ENCODE data around the gene SPAG5.

The SPAG5 gene

GRCh38 chr17:28635506-28635905 is 36.7 kb upstream of the SPAG5 start:
- Histone ChIP-seq H3K9me2 (replicated peaks; ENCODE audit: insufficient read depth, low read length) (no peaks in the 10 kb centered on the region), H4K20me1 (ENCODE audit: insufficient read depth, low read length) (no peaks in the 10 kb centered on the region; the same call in 1 of the 2 replicates), H3K9me3 (replicated peaks; ENCODE audit: insufficient read depth, low read length) (no peaks in the 10 kb centered on the region), H3K9ac (ENCODE audit: low read length) (no peak overlapping the region), H2AFZ (ENCODE audit: low read length) (no peak overlapping the region), H3K4me3 (ENCODE audit: low read length) (no peak overlapping the region), H3K4me1 (ENCODE audit: low read length) (no peaks in the 10 kb centered on the region), H3K79me2 (ENCODE audit: low read length) (peaks cover 55% of the 10 kb centered on the region), H3F3A (ENCODE audit: insufficient read depth, low read length) (no peaks in the 10 kb centered on the region), H3K27me3 (replicated peaks; ENCODE audit: insufficient read depth, low read length) (no peaks in the 10 kb centered on the region), H3K4me2 (ENCODE audit: low read depth, low read length) (no peak overlapping the region), H3K36me3 (replicated peaks; ENCODE audit: insufficient read depth, low read length) (peaks cover 42% of the 10 kb centered on the region), H3K27ac (ENCODE audit: low read length) (no peak overlapping the region)
- TF ChIP-seq EZH2phosphoT487 (IDR thresholded peaks at IDR 0.05; ENCODE audit: low read length) (no peak), EZH2 (optimal IDR thresholded peaks at IDR 0.05; ENCODE audit: low read depth, low read length) (no peak)
- TF ChIP-seq, protein P1, sequence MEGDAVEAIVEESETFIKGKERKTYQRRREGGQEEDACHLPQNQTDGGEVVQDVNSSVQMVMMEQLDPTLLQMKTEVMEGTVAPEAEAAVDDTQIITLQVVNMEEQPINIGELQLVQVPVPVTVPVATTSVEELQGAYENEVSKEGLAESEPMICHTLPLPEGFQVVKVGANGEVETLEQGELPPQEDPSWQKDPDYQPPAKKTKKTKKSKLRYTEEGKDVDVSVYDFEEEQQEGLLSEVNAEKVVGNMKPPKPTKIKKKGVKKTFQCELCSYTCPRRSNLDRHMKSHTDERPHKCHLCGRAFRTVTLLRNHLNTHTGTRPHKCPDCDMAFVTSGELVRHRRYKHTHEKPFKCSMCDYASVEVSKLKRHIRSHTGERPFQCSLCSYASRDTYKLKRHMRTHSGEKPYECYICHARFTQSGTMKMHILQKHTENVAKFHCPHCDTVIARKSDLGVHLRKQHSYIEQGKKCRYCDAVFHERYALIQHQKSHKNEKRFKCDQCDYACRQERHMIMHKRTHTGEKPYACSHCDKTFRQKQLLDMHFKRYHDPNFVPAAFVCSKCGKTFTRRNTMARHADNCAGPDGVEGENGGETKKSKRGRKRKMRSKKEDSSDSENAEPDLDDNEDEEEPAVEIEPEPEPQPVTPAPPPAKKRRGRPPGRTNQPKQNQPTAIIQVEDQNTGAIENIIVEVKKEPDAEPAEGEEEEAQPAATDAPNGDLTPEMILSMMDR (IDR thresholded peaks at IDR 0.05; ENCODE audit: low read length), result no peak
- DNase-seq, result no peak

DNA sequence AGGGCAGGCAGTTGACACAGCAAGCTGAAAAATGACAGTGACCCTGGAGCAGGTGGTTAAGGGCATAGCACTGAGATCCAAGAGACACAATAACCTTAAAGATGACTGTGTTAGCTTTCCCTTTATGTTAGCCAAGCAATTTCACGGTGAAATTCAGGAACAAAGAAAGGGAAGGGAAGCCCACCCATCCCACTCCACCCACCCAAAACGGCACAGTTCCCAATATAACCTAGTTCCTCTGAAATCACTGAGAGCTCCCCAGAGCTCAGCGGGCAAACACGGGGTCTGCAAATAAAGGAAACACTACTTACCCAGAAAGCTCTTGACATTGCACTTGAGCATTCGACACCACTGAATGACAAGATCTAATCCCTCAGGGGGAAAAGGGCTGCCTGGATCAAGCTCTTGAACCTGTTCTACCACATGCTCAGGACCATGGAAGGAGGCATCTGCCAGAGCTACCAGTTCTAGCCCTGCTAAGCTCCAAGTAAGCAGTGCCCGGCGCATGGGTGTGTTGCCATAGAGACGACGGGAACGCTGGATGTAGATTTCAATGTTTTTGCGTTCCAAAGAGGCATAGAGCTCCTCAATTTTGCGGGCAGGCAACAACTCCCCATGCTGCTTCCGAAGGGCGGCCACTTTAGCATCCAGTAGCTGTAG is 35.5 kb upstream of the SPAG5 start:
- no peaks in the 10 kb centered on the region for H3K9me2 ChIP-seq (replicated peaks; ENCODE audit: insufficient read depth, low read length)
- H3K9me3 ChIP-seq (replicated peaks; ENCODE audit: insufficient read depth, low read length), result no peaks in the 10 kb centered on the region
- H3K4me2 ChIP-seq (ENCODE audit: low read depth, low read length), result no peak overlapping the region
- H3K36me3 ChIP-seq (replicated peaks; ENCODE audit: insufficient read depth, low read length), result peaks cover 42% of the 10 kb centered on the region
- no peak overlapping the region for H3K4me3 ChIP-seq (ENCODE audit: low read length)
- no peaks in the 10 kb centered on the region for H3K27me3 ChIP-seq (replicated peaks; ENCODE audit: insufficient read depth, low read length)
- no peak for DNase-seq
- no peak overlapping the region for H2AFZ ChIP-seq (ENCODE audit: low read length)
- H3K27ac ChIP-seq (ENCODE audit: low read length), result no peak overlapping the region
- H3K79me2 ChIP-seq (ENCODE audit: low read length), result peaks cover 50% of the 10 kb centered on the region
- H3K4me1 ChIP-seq (ENCODE audit: low read length), result no peaks in the 10 kb centered on the region
- TF ChIP-seq EZH2phosphoT487 (IDR thresholded peaks at IDR 0.05; ENCODE audit: low read length) (no peak), EZH2 (optimal IDR thresholded peaks at IDR 0.05; ENCODE audit: low read depth, low read length) (no peak)
- TF ChIP-seq, protein P1 (IDR thresholded peaks at IDR 0.05; ENCODE audit: low read length), result no peak
- H4K20me1 ChIP-seq (ENCODE audit: insufficient read depth, low read length), result no peaks in the 10 kb centered on the region; the same call in 1 of the 2 replicates
- H3K9ac ChIP-seq (ENCODE audit: low read length), result no peak overlapping the region
- H3F3A ChIP-seq (ENCODE audit: insufficient read depth, low read length), result no peaks in the 10 kb centered on the region

DNA sequence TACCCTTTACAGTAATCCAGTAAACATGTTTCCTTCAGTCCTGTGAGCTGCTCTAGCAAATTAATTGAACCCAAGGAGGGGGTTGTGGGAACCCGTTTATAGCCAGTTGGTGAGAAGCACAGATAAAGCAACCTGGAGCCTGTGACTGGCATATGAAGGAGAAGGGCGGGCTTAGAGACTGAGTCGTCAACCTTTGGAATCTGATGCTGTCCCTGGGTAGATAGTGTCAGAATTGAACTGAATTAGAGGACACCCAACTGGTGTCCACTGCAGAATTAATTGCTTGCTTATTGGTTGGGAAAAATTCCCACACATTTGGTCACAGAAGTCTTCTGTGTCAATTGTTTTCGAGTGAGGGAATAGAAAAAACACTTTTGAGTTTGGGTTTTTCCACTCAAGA is 28.0 kb upstream of the SPAG5 start:
- no peaks in the 10 kb centered on the region for H3F3A ChIP-seq (ENCODE audit: insufficient read depth, low read length)
- no peak overlapping the region for H3K4me2 ChIP-seq (ENCODE audit: low read depth, low read length)
- H3K27me3 ChIP-seq (replicated peaks; ENCODE audit: insufficient read depth, low read length), result no peaks in the 10 kb centered on the region
- H3K79me2 ChIP-seq (ENCODE audit: low read length), result no peaks in the 10 kb centered on the region
- H3K9ac ChIP-seq (ENCODE audit: low read length), result no peak overlapping the region
- TF ChIP-seq EZH2phosphoT487 (IDR thresholded peaks at IDR 0.05; ENCODE audit: low read length) (no peak), EZH2 (optimal IDR thresholded peaks at IDR 0.05; ENCODE audit: low read depth, low read length) (no peak)
- TF ChIP-seq, protein P1 (IDR thresholded peaks at IDR 0.05; ENCODE audit: low read length), result no peak
- no peak overlapping the region for H3K27ac ChIP-seq (ENCODE audit: low read length)
- H2AFZ ChIP-seq (ENCODE audit: low read length), result no peak overlapping the region
- no peaks in the 10 kb centered on the region for H3K9me3 ChIP-seq (replicated peaks; ENCODE audit: insufficient read depth, low read length)
- no peaks in the 10 kb centered on the region for H4K20me1 ChIP-seq (ENCODE audit: insufficient read depth, low read length)
- H3K36me3 ChIP-seq (replicated peaks; ENCODE audit: insufficient read depth, low read length), result peaks cover 29% of the 10 kb centered on the region
- H3K4me1 ChIP-seq (ENCODE audit: low read length), result no peaks in the 10 kb centered on the region
- no peak overlapping the region for H3K4me3 ChIP-seq (ENCODE audit: low read length)
- no peak for DNase-seq
- H3K9me2 ChIP-seq (replicated peaks; ENCODE audit: insufficient read depth, low read length), result no peaks in the 10 kb centered on the region
